Measurements from ENCODE around the gene PISD.

- TF ChIP-seq ZNF274 (IDR thresholded peaks at IDR 0.05; ENCODE audit: borderline replicate concordance, low read depth, low read length): no peak
- no peak for TF ChIP-seq ZBTB43 (CRISPR knock-in tag; IDR thresholded peaks at IDR 0.05)
Observed at GRCh38 chr22:31607696-31608095, 54.3 kb downstream of the PISD start.
